Measurements from ENCODE around the gene KLK2.
A peak's percentile ranks its signal among the peaks of the same experiment; 100 is the strongest.
"Not testable (repeated sequence)": the region's sequence is repeated elsewhere in the genome, so short reads cannot be mapped to it uniquely, and the experiment has no call there.

KLK2 gene

DNA sequence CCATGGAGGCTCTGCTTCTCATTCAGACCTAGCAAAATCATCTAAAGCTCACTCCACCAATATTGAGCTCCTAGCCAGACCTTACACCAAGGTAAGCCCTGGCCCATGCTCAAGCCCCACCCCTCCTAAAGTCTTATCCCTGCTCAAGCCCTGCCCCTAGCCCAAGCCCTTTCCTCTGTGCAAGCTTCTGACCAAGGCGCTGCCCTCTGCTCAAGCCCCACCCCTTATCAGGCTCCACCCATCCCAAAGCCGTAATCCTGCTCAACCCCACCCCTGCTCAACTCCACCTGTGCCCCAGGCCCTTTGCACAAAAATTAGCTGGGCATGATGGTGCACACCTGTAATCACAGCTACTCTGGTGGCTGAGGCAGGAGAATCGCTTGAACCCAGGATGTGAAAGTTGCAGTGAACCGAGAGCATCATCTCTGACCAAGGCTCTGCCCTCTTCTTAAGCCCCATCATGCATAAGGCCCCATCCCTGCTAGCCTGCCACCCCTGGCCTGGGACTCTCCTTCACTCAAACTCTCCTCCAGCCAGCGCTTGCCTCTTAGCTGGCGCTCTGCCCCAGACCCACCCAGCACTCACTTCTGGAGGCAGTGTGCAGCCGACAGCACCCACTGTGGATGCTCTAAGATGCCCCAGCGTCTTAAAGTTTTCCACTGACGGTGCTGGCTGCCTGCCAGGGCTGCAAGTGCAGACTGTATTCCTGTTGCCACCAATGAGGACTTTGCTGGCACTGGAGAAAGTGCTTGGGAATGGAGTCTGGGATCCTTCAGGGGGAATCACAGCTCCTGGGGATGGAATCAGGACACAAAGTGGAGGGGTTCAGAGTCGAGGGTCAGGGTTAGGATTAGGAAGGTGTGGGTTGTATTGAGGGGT lies 21.5 kb downstream of the KLK2 start:
- no peak for DNase-seq (ENCODE audit: low spot score)

DNA sequence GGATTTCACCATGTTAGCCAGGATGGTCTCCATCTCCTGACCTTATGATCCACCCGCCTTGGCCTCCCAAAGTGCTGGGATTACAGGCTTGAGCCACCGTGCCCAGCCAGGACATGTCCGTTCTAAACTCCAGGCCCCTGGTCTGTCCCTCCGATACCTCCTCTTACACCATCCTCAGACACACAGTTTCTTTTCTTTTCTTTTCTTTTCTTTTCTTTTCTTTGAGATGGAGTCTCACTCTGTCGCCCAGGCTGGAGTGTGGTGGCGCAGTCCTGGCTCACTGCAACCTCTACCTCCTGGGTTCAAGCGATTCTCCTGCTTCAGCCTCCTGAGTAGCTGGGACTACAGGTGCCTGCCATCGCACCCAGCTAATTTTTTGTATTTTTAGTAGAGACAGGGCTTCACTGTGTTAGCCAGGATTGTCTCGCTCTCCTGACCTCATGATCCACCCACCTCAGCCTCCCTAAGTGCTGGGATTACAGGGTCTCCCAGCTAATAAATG lies 22.9 kb downstream of the KLK2 start:
- not testable (repeated sequence) for DNase-seq (ENCODE audit: low spot score)

GRCh38 chr19:50896591-50897190 lies 23.5 kb downstream of the KLK2 start:
- DNase-seq (ENCODE audit: low spot score), result no peak

GRCh38 chr19:50897191-50897607 lies 24.0 kb downstream of the KLK2 start:
- no peak for DNase-seq (ENCODE audit: low spot score)

- DNase-seq (ENCODE audit: low spot score), result no peak
Observed at GRCh38 chr19:50897612-50898011, 24.4 kb downstream of the KLK2 start.

GRCh38 chr19:50898018-50898417 lies 24.8 kb downstream of the KLK2 start:
- no peak for DNase-seq (ENCODE audit: low spot score)

DNA sequence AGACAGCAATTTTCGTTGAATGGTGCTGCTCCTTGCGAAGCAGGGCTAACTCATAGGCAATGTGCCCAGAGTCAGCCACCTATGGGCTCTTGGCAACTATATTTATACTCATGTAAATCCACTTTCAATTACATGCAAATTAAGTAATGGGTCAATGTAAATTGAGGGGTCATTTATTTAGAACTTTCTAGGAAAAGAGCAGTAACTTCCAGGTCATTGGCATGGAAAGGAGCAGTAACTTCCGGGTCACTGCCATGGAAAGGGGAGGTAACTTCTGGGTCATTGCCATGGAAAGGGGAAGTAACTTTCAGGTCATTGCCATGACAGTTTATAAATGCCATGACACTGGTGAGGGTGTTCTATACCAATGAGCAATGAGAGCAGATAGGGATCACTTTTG lies 26.3 kb downstream of the KLK2 start:
- DNase-seq (ENCODE audit: low spot score), result no peak

DNA sequence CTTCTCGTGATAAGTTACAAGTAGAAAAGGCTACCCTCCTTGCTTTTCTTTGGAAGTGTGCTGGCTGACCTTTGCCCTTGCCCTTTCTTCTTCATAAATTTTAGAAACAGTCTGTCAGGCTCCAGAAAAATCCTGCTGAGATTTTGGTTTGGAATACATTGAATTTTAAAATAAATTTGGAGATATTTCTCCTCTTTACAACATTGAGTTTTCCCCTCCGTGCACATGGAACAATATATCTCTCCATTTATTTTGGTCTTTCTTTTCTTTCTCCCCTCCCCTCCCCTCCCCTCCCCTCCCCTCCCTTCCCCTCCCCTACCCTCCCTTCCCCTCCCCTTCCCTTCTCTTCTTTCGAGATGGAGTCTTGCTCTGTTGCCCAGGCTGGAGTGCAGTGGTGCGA lies 29.4 kb downstream of the KLK2 start:
- no peak for DNase-seq (ENCODE audit: low spot score)

GRCh38 chr19:50906217-50906616 lies 33.0 kb downstream of the KLK2 start:
- DNase-seq (ENCODE audit: low spot score), result no peak

- no peak for DNase-seq (ENCODE audit: low spot score)
Observed at GRCh38 chr19:50908336-50908735, 35.1 kb downstream of the KLK2 start.

- DNase-seq (ENCODE audit: low spot score), result peak; percentile 9
Observed at GRCh38 chr19:50909240-50910070, 36.2 kb downstream of the KLK2 start.

GRCh38 chr19:50910722-50911121 lies 37.5 kb downstream of the KLK2 start:
- DNase-seq (ENCODE audit: low spot score), result no peak

DNA sequence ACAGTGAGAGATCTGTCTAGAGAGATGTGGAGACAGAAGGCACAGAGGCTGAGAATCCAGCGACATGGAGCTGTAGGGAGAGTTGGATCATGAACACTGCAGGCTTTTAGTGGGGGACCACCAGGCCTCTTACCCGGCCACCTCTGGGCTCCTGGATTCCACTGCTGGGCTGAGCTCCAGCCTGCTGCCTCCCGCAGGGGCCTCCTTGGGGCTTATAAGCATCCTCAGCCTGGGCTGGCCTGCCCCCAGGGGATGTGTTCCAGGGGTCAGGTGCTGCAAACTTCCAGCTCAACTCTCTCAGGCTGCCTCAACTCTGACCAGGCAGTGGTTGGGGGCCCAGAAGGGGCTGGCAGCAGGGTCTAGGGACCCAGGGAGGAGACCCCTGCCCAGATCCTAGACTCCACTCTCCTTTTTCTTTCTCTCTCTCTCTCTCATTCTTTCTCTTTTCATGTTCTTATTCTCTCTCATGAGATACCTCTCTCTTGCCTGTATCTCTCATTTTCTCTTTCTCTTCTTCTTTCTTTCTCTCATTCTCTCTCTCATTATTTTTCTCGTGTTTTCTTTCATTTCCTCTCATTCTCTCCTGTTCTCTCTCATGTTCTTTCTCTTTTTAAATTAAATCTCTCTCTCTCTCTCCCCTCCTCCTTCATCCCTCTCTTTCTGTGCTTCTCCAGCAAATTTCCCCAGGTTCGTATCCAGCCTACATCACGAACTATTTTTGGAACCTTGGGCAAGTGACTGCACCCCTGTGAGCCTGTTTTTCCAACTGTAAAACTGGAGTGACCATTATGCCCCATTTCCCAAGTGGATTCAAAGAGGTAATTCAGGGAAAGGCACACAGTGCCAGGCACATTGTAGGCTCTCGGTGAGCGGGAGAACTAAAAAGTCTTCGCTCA lies 38.2 kb downstream of the KLK2 start, which contains the start of gene KLK4:
Gene KLK4 (minus strand): TSS at position 190 of the 896 bp plus-strand sequence. CDS start 657 bp downstream, outside the sequence.
- DNase-seq (ENCODE audit: low spot score), result no peak

DNA sequence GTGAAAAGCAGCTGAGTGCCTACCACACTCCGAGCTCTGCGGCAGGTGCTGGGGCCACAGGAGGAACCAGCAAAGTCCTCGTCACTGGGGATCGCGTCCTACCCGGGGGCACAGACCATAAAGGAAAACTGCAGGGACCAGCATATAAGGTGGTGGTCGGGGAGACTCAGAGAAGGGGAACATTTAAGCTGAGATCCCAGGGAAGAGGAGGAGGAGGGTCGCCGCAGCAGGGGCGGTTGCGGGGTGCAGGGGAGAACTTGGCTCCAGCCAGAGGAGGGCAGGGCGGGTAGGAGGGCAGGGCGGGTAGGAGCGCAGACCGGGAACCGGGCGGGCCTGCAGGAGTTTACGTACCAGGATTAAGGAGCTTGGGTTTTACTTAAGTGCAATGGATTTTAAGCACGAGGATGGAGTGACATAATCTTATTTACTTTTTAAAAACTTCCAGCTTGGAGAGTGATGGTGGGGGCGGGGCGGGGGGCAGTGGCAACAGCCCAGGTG lies 38.9 kb downstream of the KLK2 start:
- no peak for DNase-seq (ENCODE audit: low spot score)

DNA sequence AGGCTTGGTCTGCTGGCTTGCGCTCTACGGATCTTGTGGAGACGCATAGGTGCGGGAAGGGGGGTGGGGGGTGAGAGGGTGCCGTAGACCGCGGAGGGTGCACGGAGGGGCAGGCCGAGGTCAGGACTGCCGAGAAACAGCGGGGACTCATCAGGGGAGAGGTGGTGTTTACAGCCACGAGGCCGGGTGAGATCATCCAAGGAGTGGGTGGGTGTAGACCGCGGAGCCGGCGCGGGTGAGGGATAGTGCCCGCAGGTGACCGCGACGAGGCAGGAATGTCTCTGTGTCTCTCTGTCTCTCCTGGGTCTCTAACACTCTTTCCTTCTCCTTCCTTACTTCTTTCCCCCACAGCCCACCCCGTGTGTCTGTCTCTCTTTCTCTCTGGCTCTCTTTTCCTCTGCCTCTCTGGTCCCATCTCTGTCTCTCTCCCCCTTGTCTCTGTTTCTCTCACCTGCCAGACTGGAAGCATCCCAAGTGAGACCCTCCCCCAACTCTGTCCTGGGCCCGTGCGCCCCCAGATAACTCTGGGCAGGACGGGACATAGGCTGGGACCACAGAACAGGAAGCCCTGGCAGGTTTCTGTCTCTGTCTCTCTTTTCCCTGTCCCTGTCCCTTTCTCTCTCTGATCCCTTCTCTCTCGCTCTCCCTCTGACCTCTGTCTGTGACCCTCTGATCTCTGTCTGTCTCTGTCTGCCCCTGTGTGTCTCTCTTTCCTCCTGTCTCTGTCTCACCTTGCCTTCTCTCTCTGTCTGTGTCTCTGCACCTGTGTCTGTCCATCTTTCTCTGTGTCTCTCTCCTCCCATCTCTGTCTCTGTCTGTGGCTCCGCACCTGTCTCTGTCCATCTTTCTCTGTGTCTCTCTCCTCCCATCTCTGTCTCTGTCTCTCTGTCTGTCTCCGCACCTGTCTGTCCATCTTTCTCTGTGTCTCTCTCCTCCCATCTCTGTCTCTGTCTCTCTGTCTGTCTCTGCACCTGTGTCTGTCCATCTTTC lies 39.8 kb downstream of the KLK2 start:
- no peak for DNase-seq (ENCODE audit: low spot score)

DNA sequence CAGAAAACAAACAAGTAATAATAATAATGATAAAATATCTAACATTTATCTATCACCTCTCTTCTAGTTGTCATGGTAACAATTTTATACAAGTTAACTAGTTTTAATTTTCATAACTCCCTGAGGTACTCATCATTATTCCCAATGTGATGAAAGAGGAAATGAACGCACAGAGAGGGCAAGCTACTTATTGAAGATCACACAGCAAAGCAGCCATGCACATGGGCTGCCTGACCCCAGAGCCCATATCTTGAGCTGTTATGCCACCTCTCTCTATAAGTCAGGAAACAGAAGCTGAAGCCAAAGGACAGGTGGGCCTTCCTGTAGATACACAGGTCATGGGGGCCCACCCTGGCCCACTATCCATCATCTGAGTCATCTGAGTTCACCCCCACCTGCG lies 42.8 kb downstream of the KLK2 start:
- DNase-seq (ENCODE audit: low spot score), result no peak

DNA sequence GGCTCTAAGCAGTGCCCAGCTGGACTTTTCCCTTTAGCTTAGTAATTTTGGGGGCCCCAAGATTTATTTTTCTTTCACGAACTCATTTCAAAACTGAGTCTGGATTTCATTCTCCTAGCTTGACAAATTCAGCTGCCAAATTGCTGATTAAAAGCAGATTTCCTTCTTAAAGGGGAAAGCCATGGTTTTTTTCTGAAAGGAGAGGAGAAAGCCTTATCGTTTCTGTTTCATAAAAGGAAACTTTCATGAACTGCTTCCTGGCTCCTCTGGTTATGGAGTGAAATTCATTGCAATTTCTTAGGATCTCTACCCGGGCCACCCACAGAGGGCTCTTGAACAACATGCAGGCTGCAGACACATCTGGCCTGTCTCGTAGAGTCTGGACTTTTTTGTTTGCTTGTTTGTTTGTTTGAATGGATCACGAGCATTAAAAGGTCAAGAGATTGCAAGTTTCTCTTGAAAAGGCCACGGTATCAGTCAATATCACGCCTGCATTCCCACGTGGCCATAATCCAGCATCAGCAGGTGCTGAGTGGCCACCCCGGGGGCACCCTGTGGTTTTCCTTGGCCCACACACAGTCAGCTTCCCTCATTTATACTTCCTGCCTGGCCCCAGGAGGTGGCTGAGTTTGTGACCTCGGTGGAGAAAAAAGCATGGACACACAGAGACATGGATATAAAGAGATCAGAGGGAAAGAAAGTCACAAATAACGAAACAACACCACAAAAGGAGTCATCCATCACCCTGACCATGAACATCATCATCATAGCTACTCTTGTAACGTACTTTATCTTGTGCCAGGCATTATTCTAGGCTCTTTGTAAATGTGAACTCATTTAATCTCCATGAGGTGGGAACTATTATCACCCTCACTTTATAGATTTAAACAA lies 48.4 kb downstream of the KLK2 start:
- no peak for DNase-seq (ENCODE audit: low spot score)

GRCh38 chr19:50922317-50922853 lies 49.1 kb downstream of the KLK2 start:
- peak; percentile 88 for DNase-seq (ENCODE audit: low spot score)

DNA sequence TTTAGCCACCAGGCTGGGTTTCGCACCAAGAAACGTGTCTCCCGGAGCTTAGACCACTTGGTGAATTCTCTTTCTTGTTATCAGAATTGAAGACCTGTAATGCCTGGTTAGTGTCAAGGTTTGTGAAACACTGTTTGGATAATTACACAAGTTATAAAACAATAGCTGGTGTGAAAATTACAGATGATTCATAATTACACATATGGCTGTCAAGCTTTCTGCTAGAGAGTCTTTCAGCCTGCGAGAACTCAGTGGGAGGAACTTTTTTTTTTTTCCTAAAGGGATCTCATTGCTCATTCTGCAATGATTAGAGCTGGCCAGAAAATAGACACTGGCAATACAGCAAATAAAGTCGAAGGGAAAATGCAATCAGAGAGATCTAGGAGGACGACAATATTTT lies 51.3 kb downstream of the KLK2 start:
- DNase-seq (ENCODE audit: low spot score), result no peak

Measured in AG08395 (cell line).